K562 (cell line): ENCODE measurements around the gene AVPI1. TPM values are rescaled to one million over a fixed set of nuclear protein-coding genes. Genes with fewer than 3 reads are reported as not detected.

Source experiments
- ATAC-seq: fragments of 200-7000 bp; cut with Tn5 transposase; 3 replicates; pipeline ENCODE4 v1.9.1; 2020; ENCODE audit warnings: moderate library complexity
- BruUV-seq: library from RNA; stranded (reverse); fragments of 400-500 nt; replicated peaks from 2 replicates; lab custom pipeline; 2021; lab: Mats Ljungman, UMichigan
- CTCF ChIA-PET: fragments of 300-600 bp; formaldehyde crosslinking; extraction: SDS; loops from one replicate; lab custom pipeline; 2021; ENCODE audit warnings: low intra/inter-chr PET ratio; lab: Yijun Ruan, JAX
- POLR2A ChIA-PET: fragments of 300-600, 350-650 bp; sonication (Branson Sonifier 250); formaldehyde crosslinking; extraction: SDS; loops from one replicate; lab custom pipeline; 2021; ENCODE audit warnings: antibody characterized with exemption, inconsistent platforms; lab: Yijun Ruan, JAX
- DNase-seq, 4 experiments: peaks; one replicate each; pipeline versions ENCODE4 v3.0.0 to v3.0.0-alpha.2; 2011 to 2018; ENCODE audit warnings: low spot score in 3 of 4, mixed read lengths in 3 of 4; ENCODE audit errors: extremely low read depth in 1 of 4
- FAIRE-seq: peaks from 2 replicates; lab custom pipeline; 2011; peaks lifted over from hg19 to GRCh38; lab: Jason Lieb, UNC
- H2AFZ ChIP-seq: 2 replicates; pipeline ENCODE4 v1.6.0; 2011; ENCODE audit warnings: low read depth, low read length, control low read depth, inconsistent platforms
- H3K27ac ChIP-seq: fragments of 200-600 bp; 3 replicates; pipeline ENCODE4 v1.8.0; 2011; ENCODE audit warnings: low read depth, mild to moderate bottlenecking, control low read depth, inconsistent platforms, low read length, moderate library complexity, mixed read lengths; ENCODE audit errors: extremely low read depth
- H3K27me3 ChIP-seq, 2 experiments: fragments of 300-600 bp in 1 of 2; 2 replicates in 1 of 2; 3 replicates in 1 of 2; pipeline versions ENCODE4 v1.6.0 to v1.8.0; 2011; ENCODE audit warnings: inconsistent platforms in 2 of 2, low read length in 2 of 2, mild to moderate bottlenecking in 1 of 2, mixed read lengths in 1 of 2, moderate library complexity in 1 of 2; ENCODE audit not compliant: control insufficient read depth in 2 of 2, insufficient read depth in 2 of 2
- H3K36me3 ChIP-seq: fragments of 300-600 bp; 3 replicates; pipeline ENCODE4 v1.8.0; 2011; ENCODE audit warnings: mild to moderate bottlenecking, low read length, inconsistent platforms; ENCODE audit not compliant: control insufficient read depth, insufficient read depth
- H3K4me1 ChIP-seq, 2 experiments: fragments of 200-600 bp in 1 of 2; replicated peaks in 1 of 2; 2 replicates in 1 of 2; 3 replicates in 1 of 2; pipeline versions ENCODE4 v1.5.1 to v1.8.0; 2011; ENCODE audit warnings: inconsistent platforms in 2 of 2, low read length in 2 of 2, mild to moderate bottlenecking in 1 of 2, mixed read lengths in 1 of 2, moderate library complexity in 1 of 2; ENCODE audit not compliant: control insufficient read depth in 2 of 2, insufficient read depth in 2 of 2
- H3K4me2 ChIP-seq: 2 replicates; pipeline ENCODE4 v1.6.1; 2011; ENCODE audit warnings: low read length, control low read depth, inconsistent platforms, mixed read lengths; ENCODE audit not compliant: insufficient read depth
- H3K4me3 ChIP-seq: fragments of 200-600 bp; sonication (generic), shearing (Covaris generic); 2 replicates; pipeline ENCODE4 v1.5.1; 2016; ENCODE audit warnings: control low read depth, inconsistent platforms
- H3K79me2 ChIP-seq: fragments of 200-600 bp; 3 replicates; pipeline ENCODE4 v1.8.0; 2011; ENCODE audit warnings: low read length, inconsistent platforms; ENCODE audit not compliant: control insufficient read depth, insufficient read depth
- H3K9ac ChIP-seq, 2 experiments: 2 replicates each; pipeline versions ENCODE4 v1.6.0 to v1.6.1; 2011; ENCODE audit warnings: low read depth in 2 of 2, low read length in 2 of 2, control low read depth in 1 of 2, inconsistent platforms in 1 of 2, mild to moderate bottlenecking in 1 of 2, mixed read lengths in 1 of 2; ENCODE audit not compliant: insufficient read depth in 1 of 2
- H3K9me1 ChIP-seq: one replicate; pipeline ENCODE4 v1.6.0; 2011; ENCODE audit warnings: inconsistent platforms, mild to moderate bottlenecking, low read length, moderate library complexity; ENCODE audit not compliant: control insufficient read depth, insufficient read depth
- H3K9me3 ChIP-seq: replicated peaks from 2 replicates; pipeline ENCODE4 v1.5.1; 2011; ENCODE audit warnings: low read depth, low read length, inconsistent platforms; ENCODE audit not compliant: control insufficient read depth, insufficient read depth
- H4K20me1 ChIP-seq: replicated peaks from 2 replicates; pipeline ENCODE4 v1.6.1; 2011; ENCODE audit warnings: low read length, inconsistent platforms, mixed read lengths; ENCODE audit not compliant: control insufficient read depth, insufficient read depth
- ARID2 ChIP-seq: fragments of 450-650 bp; IDR thresholded peaks from 2 replicates; pipeline ENCODE4 v1.6.1; 2017; ENCODE audit warnings: antibody characterized with exemption, mild to moderate bottlenecking
- FOXA1 ChIP-seq: fragments of 450-650 bp; IDR thresholded peaks from 2 replicates; pipeline ENCODE4 v1.6.1; 2016; ENCODE audit warnings: mild to moderate bottlenecking, borderline replicate concordance
- GTF3C2 ChIP-seq: IDR thresholded peaks from 3 replicates; pipeline ENCODE4 v1.6.1; 2011; ENCODE audit warnings: borderline replicate concordance, mild to moderate bottlenecking, moderate library complexity; ENCODE audit not compliant: insufficient read length; ENCODE audit errors: extremely low read depth
- HDAC3 ChIP-seq: fragments of 450-650 bp; IDR thresholded peaks from 2 replicates; pipeline ENCODE4 v1.6.1; 2018; ENCODE audit warnings: borderline replicate concordance, mild to moderate bottlenecking, moderate library complexity; ENCODE audit not compliant: partially characterized antibody
- ILF3 ChIP-seq: fragments of 450-650 bp; IDR thresholded peaks from 2 replicates; pipeline ENCODE4 v1.6.1; 2018; ENCODE audit warnings: antibody characterized with exemption, mild to moderate bottlenecking, moderate library complexity, borderline replicate concordance
- POLR2B ChIP-seq: fragments of 450-650 bp; IDR thresholded peaks from 2 replicates; pipeline ENCODE4 v1.6.1; 2018; ENCODE audit warnings: low read depth; ENCODE audit not compliant: partially characterized antibody
- ZNF518B ChIP-seq: fragments of 250-450 bp; sonication (Bioruptor Pico); IDR thresholded peaks from 2 replicates; pipeline ENCODE4 v1.5.0; 2021; ENCODE audit warnings: mild to moderate bottlenecking, moderate library complexity
- ZNF639 ChIP-seq, 2 experiments: fragments of 200-800 bp in 1 of 2; sonication (Bioruptor generic) in 1 of 2; sonication (generic) in 1 of 2; formaldehyde crosslinking in 1 of 2; IDR thresholded peaks in 1 of 2; conservative IDR thresholded peaks in 1 of 2; 2 replicates each; pipeline versions ENCODE4 v1.5.0 to v1.6.1; 2016 to 2020; ENCODE audit warnings: missing compliant biosample characterization in 1 of 2, missing genetic modification characterization in 1 of 2, missing genetic modification reagents in 1 of 2
- WGBS: fragments of 100-300 bp; shearing (Covaris generic); methylation state at CpG from one replicate; pipeline ENCODE4 v1.1.6; 2016; ENCODE audit warnings: low coverage, mixed read lengths; ENCODE audit not compliant: insufficient coverage; ENCODE audit errors: missing lambda C conversion rate; 5-methylcytosine and 5-hydroxymethylcytosine counted together
- in situ Hi-C: fragments of 300-500 bp; cut with MboI; formaldehyde crosslinking; loops from 4 replicates; pipeline ENCODE4 v1.15.0; 2018; ENCODE audit warnings: inconsistent platforms, mixed read lengths
- intact Hi-C: fragments of 100-400 bp; cut with micrococcal nuclease; formaldehyde crosslinking; loops from 2 replicates; pipeline ENCODE4 v1.14.2; 2022
- polyA plus RNA-seq, 8 experiments: library from polyadenylated mRNA; depleted of rRNA in 4 of 8; stranded (reverse) in 5 of 8; unstranded in 3 of 8; fragments of >200 nt; fragmentation: Nextera tagmentation in 2 of 8; fragmentation: Illumina TruSeq in 1 of 8; extraction: Ambion mirVana in 2 of 8; extraction: Trizol in 1 of 8; gene quantifications; 2 replicates each; pipeline versions ENCODE4 v1.2.1 to v1.2.3, GENCODE V29; 2011 to 2014; ENCODE audit warnings: inconsistent platforms in 1 of 8, missing spikeins in 1 of 8
- total RNA-seq, 7 experiments: library from RNA; depleted of rRNA in 6 of 7; stranded (reverse); fragments of >200 nt in 6 of 7; fragmentation: Illumina TruSeq in 2 of 7; extraction: Trizol in 2 of 7; gene quantifications; 2 replicates each; pipeline versions ENCODE4 v1.2.1 to v1.2.3, GENCODE V29; 2011 to 2021; ENCODE audit warnings: low replicate concordance in 1 of 7

The AVPI1 gene
- total and polyA plus RNA-seq, 9 of the 15 experiments (the other 6 are each of a cell fraction or from before 2014, with no cell fraction given): 0.90 to 10.4 (median 7.4) TPM

DNA sequence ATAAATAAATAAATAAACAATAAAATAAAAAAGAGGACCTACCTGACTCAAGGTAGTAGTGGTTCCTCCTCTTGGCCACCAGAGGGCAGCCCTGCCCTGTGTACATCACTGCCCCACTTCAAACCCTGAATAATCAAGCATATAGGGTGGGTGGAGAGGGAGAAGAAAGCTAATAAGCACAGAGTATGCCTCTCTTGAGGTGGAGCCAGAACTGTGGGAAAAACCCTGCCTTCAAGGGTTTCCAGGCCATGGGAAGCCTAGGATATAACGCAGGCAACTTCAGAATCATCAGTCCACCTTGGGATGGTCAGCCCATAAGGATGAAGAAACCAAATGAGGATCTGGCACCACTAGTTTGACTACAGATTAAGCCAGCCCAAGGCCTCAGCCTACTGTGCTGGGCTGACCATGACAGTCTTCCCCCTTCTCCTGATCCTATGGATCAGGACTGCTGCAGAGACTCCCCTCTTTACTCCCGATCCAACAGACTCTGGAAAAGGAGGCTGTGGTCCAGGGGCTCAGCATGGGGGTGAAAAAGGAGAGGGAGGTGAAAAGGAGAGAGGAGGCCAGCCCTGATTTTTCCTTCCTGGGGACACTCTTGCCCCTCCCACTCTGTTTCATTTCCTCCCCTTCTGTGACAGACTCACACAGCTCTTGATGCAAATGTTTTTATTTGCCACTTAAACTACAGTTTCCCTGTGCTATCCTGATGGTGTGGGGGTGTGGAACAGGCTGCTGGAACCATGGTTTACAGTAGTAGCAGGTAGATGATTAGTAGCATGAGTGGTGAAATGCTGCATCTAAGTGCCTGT, 10.1 kb downstream of the AVPI1 start (continued):
- TF ChIP-seq ZNF639 (CRISPR knock-in tag; conservative IDR thresholded peaks at IDR 0.05 in 1 of 2, IDR thresholded peaks at IDR 0.05 in 1 of 2): no peak

DNA sequence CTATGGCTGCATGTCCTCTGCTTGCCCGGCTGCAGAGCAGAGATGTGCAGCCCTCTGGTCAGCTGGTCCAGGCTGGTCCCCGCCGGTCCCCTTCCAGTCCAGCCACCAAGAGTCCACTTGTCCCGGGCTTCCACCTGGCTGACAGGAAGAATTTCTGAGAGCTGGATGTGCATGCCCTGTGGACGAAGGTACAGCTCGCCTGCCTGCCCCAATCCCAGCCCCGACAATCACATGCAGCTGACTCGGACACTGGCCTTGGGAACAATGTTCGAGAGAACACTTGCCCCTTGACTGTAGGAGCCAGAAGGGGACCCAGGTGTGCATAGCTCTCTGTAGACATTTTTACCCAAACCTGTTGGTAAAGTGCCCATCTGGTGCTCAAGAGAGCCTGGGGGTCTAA, 11.8 kb downstream of the AVPI1 start:
- no TSS peak for BruUV-seq
- TF ChIP-seq FOXA1: no peak
- TF ChIP-seq GTF3C2: no peak
- TF ChIP-seq HDAC3: no peak
- no peak for TF ChIP-seq ARID2
- TF ChIP-seq POLR2B: no peak
- TF ChIP-seq ILF3: no peak
- no peak for TF ChIP-seq ZNF518B (CRISPR knock-in tag)
- no peaks in the 10 kb centered on the region for H3K9me1 ChIP-seq
- peak overlapping the region in 1 of 2 experiments; percentile 26; a peak in 2 of 4 replicates for H3K9ac ChIP-seq
- H3K4me1 ChIP-seq: peaks cover 2 to 13% of the 10 kb centered on the region in 2 experiments; a peak in 3 of 5 replicates
- 88% methylated on average over 6 of the region's 9 CpGs for WGBS
- H3K4me2 ChIP-seq: no peak overlapping the region
- DNase-seq (no peak), FAIRE-seq (no peak), ATAC-seq (no peak)
- no peak overlapping the region for H3K4me3 ChIP-seq
- intact Hi-C loops: no loop called here
- peaks cover 54% of the 10 kb centered on the region for H3K36me3 ChIP-seq
- in situ Hi-C loops: no loop called here
- ChIA-PET CTCF (no interaction called here), POLR2A (interaction anchor here (0.7 to 2.1 kb wide), 7 partner anchors 9 to 259 kb away, joined by 3 to 8 read pairs (median 3); partner anchors contain the start of gene AVPI1)
- no peaks in the 10 kb centered on the region for H3K79me2 ChIP-seq
- H3K9me3 ChIP-seq: no peaks in the 10 kb centered on the region
- H3K27me3 ChIP-seq: no peaks in the 10 kb centered on the region
- no peak overlapping the region for H2AFZ ChIP-seq
- H3K27ac ChIP-seq: no peak overlapping the region
- no peaks in the 10 kb centered on the region for H4K20me1 ChIP-seq
